Hepatocyte (in vitro differentiated cells): Measurements from ENCODE around the gene EPHB1. TPM values are rescaled to one million over a fixed set of nuclear protein-coding genes. Genes with fewer than 3 reads are reported as not detected.

ENCODE experiments used
- DNase-seq: peaks from one replicate; pipeline ENCODE4 v3.0.0-alpha.2; 2016; ENCODE audit warnings: low spot score
- H2AFZ ChIP-seq: fragments of 200-600 bp; sonication (generic); 2 replicates; pipeline ENCODE4 v1.6.0; 2016; ENCODE audit warnings: antibody characterized with exemption, mild to moderate bottlenecking
- H3K27ac ChIP-seq: fragments of 200-600 bp; sonication (generic); 2 replicates; pipeline ENCODE4 v1.5.1; 2016; ENCODE audit warnings: mild to moderate bottlenecking
- H3K27me3 ChIP-seq: fragments of 200-600 bp; sonication (generic); 2 replicates; pipeline ENCODE4 v1.6.1; 2016
- H3K36me3 ChIP-seq: fragments of 200-600 bp; sonication (generic); replicated peaks from 2 replicates; pipeline ENCODE4 v1.5.1; 2016; ENCODE audit warnings: low read depth; ENCODE audit not compliant: insufficient read depth
- H3K4me1 ChIP-seq: fragments of 200-600 bp; sonication (generic); 2 replicates; pipeline ENCODE4 v1.5.1; 2016; ENCODE audit warnings: mild to moderate bottlenecking, moderate library complexity; ENCODE audit not compliant: insufficient read depth
- H3K4me2 ChIP-seq: fragments of 200-600 bp; sonication (generic); 2 replicates; pipeline ENCODE4 v1.6.0; 2016
- H3K4me3 ChIP-seq: fragments of 200-600 bp; sonication (generic); 2 replicates; pipeline ENCODE4 v1.5.1; 2016; ENCODE audit warnings: mild to moderate bottlenecking
- H3K79me2 ChIP-seq: fragments of 200-600 bp; sonication (generic); 2 replicates; pipeline ENCODE4 v1.6.0; 2017; ENCODE audit warnings: mild to moderate bottlenecking
- H3K9me2 ChIP-seq: fragments of 200-600 bp; sonication (generic); replicated peaks from 2 replicates; pipeline ENCODE4 v1.6.0; 2017; ENCODE audit warnings: mild to moderate bottlenecking; ENCODE audit not compliant: insufficient read depth
- H3K9me3 ChIP-seq: fragments of 200-600 bp; sonication (generic); 2 replicates; pipeline ENCODE4 v1.5.1; 2016; ENCODE audit warnings: low read depth, mild to moderate bottlenecking
- H4K20me1 ChIP-seq: fragments of 200-600 bp; sonication (generic); 2 replicates; pipeline ENCODE4 v1.6.0; 2016; ENCODE audit warnings: mild to moderate bottlenecking; ENCODE audit not compliant: insufficient read depth, poor library complexity, severe bottlenecking
- EZH2 ChIP-seq: fragments of 200-600 bp; sonication (generic); IDR thresholded peaks from 2 replicates; pipeline ENCODE4 v1.6.1; 2016; ENCODE audit warnings: antibody characterized with exemption, mild to moderate bottlenecking, borderline replicate concordance
- EZH2phosphoT487 ChIP-seq: fragments of 200-600 bp; sonication (generic); IDR thresholded peaks from one replicate; pipeline ENCODE4 v1.6.1; 2018; ENCODE audit warnings: antibody characterized with exemption, mild to moderate bottlenecking, low read depth, moderate library complexity; ENCODE audit not compliant: unreplicated experiment, severe bottlenecking
- WGBS: methylation state at CpG from one replicate; pipeline ENCODE4 v1.1.6; 2016; ENCODE audit warnings: low lambda C conversion rate; ENCODE audit errors: missing lambda C conversion rate; 5-methylcytosine and 5-hydroxymethylcytosine counted together
- polyA plus RNA-seq: library from polyadenylated mRNA; unstranded; fragments of >200 nt; fragmentation: Nextera tagmentation; extraction: Ambion mirVana; gene quantifications from 2 replicates; pipeline ENCODE4 v1.2.1, GENCODE V29; 2016
- small RNA-seq: library from RNA; depleted of rRNA; stranded (forward); fragments of <200 nt; gene quantifications from one replicate; pipeline ENCODE3, GENCODE V24; 2014
- total RNA-seq: library from RNA; depleted of rRNA; stranded (reverse); fragments of >200 nt; gene quantifications from 2 replicates; pipeline ENCODE4 v1.2.3, GENCODE V29; 2014
- TF ChIP-seq, protein P1 (sequence below): fragments of 200-600 bp; sonication (generic); IDR thresholded peaks from 2 replicates; pipeline ENCODE4 v1.5.1; 2016; ENCODE audit warnings: antibody characterized with exemption, mild to moderate bottlenecking; ENCODE audit not compliant: poor library complexity

Gene EPHB1
- total and polyA plus RNA-seq, 2 experiments from 2014 or later, result 3.3 to 5.6 TPM

DNA sequence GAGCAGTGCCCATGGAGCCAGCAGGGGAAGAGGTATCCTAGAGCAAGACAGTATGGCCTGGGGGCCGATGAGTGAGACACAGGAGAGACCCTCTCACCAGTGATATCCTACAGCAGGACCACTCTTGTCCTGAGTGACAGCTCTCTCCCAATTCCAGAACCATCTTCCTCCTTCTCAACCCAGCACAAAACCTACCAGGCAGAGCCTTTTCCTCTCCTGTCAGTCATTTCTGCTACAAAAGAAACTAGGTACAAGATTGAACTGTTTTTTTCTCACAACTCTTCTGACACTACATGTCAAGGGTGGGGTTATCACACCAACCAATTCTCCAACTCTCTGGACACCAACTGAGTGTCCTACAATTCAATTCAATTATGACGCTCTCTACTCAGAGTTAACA lies 506.6 kb downstream of the EPHB1 start:
- no peaks in the 10 kb centered on the region for H3K79me2 ChIP-seq

DNA sequence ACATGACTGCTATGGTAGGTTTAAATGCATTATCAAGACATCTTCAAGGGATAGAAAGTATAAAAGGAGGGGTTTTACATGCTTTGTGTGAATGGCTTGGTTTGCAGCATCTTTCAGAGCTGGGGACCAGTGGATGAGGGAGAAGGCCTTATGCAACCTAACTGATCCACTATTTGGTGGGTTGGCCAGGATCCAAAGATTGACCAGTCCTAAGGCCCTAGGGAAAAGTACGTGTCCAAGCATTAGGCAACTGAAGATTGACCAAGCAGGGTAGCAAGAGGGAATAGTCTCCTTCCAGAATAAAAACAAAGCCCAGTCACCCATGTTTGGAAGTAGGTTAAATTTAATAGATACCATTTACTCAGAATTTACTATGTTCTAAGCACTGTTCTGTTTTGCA lies 509.3 kb downstream of the EPHB1 start:
- TF ChIP-seq, protein P1, sequence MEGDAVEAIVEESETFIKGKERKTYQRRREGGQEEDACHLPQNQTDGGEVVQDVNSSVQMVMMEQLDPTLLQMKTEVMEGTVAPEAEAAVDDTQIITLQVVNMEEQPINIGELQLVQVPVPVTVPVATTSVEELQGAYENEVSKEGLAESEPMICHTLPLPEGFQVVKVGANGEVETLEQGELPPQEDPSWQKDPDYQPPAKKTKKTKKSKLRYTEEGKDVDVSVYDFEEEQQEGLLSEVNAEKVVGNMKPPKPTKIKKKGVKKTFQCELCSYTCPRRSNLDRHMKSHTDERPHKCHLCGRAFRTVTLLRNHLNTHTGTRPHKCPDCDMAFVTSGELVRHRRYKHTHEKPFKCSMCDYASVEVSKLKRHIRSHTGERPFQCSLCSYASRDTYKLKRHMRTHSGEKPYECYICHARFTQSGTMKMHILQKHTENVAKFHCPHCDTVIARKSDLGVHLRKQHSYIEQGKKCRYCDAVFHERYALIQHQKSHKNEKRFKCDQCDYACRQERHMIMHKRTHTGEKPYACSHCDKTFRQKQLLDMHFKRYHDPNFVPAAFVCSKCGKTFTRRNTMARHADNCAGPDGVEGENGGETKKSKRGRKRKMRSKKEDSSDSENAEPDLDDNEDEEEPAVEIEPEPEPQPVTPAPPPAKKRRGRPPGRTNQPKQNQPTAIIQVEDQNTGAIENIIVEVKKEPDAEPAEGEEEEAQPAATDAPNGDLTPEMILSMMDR, result no peak
- TF ChIP-seq EZH2phosphoT487 (no peak), EZH2 (no peak)
- H3K79me2 ChIP-seq, result no peaks in the 10 kb centered on the region
- no peaks in the 10 kb centered on the region for H3K9me2 ChIP-seq
- no peak for DNase-seq
- no peak overlapping the region for H3K4me2 ChIP-seq
- no peaks in the 10 kb centered on the region for H3K4me1 ChIP-seq
- 89% methylated on average over 1 of the region's 1 CpG for WGBS
- no peak overlapping the region for H2AFZ ChIP-seq
- H3K27ac ChIP-seq, result no peak overlapping the region
- no peaks in the 10 kb centered on the region for H3K27me3 ChIP-seq
- H3K36me3 ChIP-seq, result no peaks in the 10 kb centered on the region
- no peaks in the 10 kb centered on the region for H3K9me3 ChIP-seq
- H3K4me3 ChIP-seq, result no peak overlapping the region
- no peaks in the 10 kb centered on the region for H4K20me1 ChIP-seq

More for the DNA sequence above, 506.6 kb downstream of the EPHB1 start:
- Histone ChIP-seq H3K4me2 (no peak overlapping the region), H4K20me1 (no peaks in the 10 kb centered on the region), H3K4me1 (no peaks in the 10 kb centered on the region), H3K9me3 (no peaks in the 10 kb centered on the region), H3K36me3 (no peaks in the 10 kb centered on the region), H3K9me2 (no peaks in the 10 kb centered on the region), H2AFZ (no peak overlapping the region), H3K27ac (no peak overlapping the region), H3K27me3 (no peaks in the 10 kb centered on the region), H3K4me3 (no peak overlapping the region)
- DNase-seq, result no peak
- WGBS, result 96% methylated on average over 2 of the region's 2 CpGs
- TF ChIP-seq, protein P1, result no peak
- TF ChIP-seq EZH2phosphoT487 (no peak), EZH2 (no peak)

Small RNAs within 50 kb of the gene (small RNA-seq; reads per million reads assigned to genes)
- 0.87 reads per million, percentile 66 among the genes with 10 or more reads in this experiment for gene RNA5SP141
- not detected for gene RNU6-1174P

Other genes starting within 250 kb of the EPHB1 start
- gene KY, start 144.2 kb upstream of the EPHB1 start, total RNA-seq, result 0.76 and 1.6 TPM in 2 replicates
- gene KY, start 144.2 kb upstream of the EPHB1 start, polyA plus RNA-seq, result 0.21 and 0.53 TPM in 2 replicates